NCI-H526 (cell line): ENCODE results near the gene AGBL1.

Experiments used
- DNase-seq, 2 experiments: peaks; one replicate each; lab custom pipeline; 2025; lab: John Stamatoyannopoulos, UW

The AGBL1 gene

DNA sequence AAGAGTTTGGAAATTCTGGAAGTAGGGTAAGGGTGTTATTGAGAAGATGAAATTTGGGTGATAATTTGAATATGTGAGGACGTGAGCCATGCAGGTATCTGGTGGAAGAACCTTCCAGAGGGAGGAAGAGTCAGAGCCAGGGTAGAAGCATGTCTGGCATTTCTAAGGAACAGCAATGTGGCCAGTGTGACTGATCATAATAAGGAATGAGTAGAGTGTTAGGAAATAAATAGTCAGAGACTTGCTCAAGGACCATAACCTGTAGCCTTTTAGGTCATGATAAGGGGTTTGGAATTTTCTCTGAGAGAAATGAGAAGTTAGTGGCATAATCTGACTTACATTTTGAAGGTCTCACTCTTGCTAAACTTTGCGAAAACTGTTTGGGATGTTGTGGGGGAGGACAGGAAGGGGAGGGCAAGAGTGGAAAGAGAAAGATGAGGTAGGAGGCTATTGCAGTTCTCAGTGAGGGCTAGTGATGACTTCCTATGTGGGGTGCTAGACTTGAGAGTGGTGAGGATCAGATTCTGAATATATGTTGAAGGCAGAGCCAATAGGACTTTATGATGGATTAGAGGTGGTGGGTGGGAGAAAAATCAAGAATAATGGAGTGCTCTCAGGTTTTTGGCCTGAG is 568.3 kb downstream of the AGBL1 start:
- no peak for DNase-seq

DNA sequence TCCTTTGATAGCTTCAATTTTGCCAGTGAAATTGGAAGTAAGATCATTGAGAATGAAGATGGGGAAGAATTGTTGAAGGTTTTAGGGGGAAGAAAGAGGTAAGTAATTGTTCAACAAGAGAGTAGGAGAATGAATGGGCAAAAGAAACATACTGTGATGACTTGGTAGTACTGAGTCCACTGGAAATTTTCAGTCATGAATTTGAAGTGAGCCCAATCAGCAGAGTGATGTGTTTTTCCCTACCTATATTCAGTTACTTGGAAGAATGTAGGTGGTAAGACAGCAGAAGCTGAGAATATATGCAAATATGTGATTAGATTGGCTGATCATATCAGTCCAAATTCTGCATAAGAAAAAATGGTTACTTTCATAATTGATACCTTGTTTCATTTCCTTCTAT is 569.6 kb downstream of the AGBL1 start:
- DNase-seq = no peak

GRCh38 chr15:86650094-86650493 is 570.4 kb downstream of the AGBL1 start:
- DNase-seq = no peak

DNA sequence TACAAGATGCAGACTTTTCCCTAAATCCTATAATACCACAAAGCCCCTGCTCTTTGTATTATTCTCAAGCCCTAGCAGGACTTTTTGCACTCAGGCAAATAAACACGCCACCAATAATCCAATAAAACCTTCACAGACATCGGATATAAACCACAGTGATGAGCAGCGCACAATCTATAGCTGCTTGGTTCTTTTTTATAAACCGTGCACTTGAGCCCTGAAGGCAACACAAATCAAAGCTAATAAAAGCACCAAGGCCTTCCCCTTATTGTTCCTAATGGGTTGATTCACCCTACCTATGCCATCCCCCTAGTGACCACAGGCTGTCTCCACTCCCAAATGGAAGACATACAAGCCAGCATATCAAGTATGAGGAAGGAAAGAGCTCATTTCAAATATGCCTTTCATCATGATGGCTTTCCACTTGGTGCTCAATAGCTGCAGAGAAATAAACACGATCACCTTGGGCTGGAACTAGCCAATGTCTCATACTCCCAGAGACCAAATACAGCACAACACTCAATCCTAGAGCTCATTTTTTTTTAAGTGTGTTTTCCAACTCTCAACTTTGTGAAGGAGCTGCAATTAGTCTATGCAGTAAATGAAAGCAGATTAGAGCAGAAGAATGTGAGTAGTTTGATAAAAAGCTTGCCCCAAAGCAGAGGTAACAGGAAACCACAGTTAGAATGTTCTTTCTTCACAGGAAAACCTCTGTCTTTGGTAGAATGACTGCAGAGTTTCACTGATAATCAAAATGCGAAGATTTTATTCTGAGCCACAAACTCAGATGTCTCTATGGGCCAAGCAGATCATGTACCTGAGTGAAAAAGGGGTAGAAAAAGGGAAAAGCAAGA is 573.9 kb downstream of the AGBL1 start:
- no peak for DNase-seq

DNA sequence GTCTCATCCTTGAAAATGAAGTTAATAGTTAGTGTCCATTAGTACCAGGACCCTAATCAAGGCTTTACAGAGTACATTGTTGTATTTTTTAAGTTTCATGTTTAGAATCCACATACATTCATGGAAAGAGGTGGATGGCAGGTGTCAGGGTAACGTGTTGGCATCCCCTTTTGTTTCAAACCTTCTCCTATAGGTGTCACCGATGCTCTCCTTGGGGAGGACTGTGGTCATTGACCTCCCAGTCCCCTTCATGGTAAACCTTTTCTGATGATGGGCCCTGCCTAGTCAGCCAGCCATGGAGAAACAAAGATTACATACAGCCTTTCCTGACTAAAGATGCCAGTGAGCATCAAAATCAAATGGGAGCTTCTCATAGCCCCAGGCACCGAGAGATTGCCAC is 574.8 kb downstream of the AGBL1 start:
- DNase-seq = no peak

GRCh38 chr15:86657305-86657704 is 577.6 kb downstream of the AGBL1 start:
- DNase-seq = no peak

DNA sequence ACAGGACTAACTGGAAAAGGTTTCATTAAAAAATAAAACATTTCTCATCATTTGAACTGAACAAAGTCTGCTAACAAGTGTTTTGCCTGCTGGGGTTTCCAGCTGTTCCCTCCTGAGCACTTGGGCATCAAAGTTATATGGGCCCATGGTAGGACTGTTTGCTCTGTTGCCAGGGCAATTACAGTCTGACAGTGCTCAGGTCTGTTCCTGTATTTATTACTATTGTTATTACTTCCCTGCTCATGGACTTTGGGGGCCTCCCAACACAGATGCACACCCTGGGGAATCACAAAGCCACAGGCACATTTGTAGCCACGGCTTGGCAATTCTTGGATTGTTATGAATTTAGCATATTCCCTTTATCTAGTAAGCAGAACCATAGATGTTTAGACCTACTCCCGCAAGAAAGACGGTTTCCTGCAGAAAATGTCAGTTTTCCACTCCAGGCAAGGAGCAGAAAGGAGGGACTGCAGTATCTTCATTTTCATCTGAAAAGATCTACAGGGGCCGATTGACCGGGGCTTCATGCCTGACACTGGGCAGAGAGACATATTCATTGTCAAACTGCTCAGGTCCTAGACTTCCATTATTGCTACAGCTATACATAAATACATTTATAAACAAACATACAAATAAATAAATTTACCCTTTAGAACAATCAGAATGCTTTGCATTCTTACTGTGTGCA is 580.2 kb downstream of the AGBL1 start:
- DNase-seq = no peak

- DNase-seq = no peak
Observed at GRCh38 chr15:86661580-86661979, 581.9 kb downstream of the AGBL1 start.

- no peak for DNase-seq
Observed at GRCh38 chr15:86663304-86663703, 583.6 kb downstream of the AGBL1 start.

DNA sequence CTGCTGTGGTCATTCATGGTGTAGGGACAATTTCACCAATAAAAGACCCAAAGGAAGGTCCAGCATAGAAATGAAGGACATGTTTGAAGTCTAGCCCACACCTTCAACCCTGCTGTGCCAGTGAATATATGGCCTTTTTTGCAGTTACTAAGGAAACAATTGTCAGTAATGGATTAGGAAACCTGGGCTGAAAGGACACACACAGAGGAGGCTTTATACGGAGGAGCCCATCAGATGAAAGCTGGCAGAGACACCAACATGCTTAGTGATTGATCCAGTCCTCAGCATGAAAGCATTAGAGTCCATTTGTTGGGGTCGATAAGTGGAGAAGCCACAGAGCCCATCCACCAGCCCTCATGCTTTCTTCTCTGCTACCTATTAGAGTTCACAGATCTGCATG is 584.3 kb downstream of the AGBL1 start:
- DNase-seq = no peak

- DNase-seq = no peak
Observed at GRCh38 chr15:86664581-86664980, 584.9 kb downstream of the AGBL1 start.

- peak in 1 of 2 experiments; percentile 9 for DNase-seq
Observed at GRCh38 chr15:86676002-86676401, 596.3 kb downstream of the AGBL1 start.

DNA sequence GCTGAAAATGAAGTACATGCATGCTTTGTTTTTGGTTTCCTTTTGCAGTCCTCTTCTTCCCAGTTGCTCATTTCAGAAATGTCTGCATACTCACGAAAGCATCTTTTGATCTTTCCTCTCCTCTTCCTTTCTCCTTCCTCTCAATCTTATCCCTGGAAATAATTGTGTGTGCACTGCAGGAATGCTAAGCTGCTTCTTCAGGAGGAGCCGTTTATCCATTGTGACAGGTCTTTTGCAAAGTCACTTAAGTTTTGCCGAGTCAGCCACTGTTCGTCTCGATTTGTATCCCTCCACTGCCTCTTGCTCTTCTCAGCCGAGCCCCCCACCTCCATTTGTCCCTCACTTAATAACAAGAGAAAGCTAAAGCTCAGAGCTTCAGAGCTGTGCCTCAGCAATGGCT is 597.6 kb downstream of the AGBL1 start:
- DNase-seq = no peak

- DNase-seq = no peak
Observed at GRCh38 chr15:86685263-86685662, 605.6 kb downstream of the AGBL1 start.

- no peak for DNase-seq
Observed at GRCh38 chr15:86689006-86689405, 609.3 kb downstream of the AGBL1 start.

DNA sequence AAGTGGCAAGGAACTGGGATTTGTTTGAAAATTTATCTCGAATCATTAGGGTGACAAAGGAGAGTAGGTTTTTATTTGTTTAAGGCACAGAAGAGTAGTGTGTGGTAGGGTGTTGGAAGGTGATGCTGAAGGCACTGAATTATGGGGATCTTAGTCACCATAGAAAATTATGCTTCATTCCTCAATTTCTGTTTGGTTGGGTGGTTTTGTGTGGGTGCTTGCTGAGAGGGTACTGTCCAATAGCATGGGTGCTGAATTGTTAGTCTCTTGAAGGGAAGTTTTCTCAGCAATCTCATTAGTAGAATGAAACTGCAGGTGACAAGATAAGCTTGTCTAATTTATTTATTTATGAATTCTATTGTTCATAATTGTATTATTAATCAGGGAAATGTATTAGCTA is 610.9 kb downstream of the AGBL1 start:
- no peak for DNase-seq

GRCh38 chr15:86691091-86691663 is 611.5 kb downstream of the AGBL1 start:
- DNase-seq = peak in 1 of 2 experiments; percentile 50

DNA sequence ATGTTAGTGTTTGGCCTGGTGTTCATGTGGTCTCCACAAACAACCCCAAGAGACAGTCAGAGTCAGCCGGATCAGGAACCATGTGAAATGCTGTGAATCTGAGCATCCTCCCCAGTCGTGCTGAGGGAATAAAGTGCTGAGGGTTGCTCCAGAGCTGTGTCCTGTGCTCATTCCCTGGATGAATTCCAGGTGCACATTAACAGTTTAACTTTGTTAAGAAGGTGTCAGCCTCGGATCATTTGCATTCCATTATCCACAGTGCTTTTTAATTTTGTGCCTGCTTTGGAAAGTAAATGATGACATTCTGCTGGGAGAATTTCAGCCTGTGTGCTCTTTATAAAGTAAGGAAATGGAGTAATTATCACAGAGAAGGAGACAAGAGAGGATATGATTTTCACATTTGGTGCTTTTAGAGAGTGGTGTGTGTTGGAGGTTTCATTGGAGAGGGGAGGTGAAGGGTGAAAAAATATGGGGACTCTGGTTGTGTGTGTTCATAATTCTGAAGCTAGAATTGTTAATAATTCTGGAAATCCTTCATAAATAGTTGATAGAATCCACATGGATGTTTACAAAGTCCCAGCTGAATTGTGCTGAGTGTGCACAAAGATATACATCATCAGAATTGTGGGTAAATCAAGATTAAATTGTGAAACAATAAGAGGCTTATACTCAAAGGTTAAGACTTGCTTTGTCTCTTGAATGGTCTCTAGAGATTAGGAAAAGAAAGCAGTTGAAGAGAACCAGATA is 621.4 kb downstream of the AGBL1 start:
- DNase-seq = no peak

DNA sequence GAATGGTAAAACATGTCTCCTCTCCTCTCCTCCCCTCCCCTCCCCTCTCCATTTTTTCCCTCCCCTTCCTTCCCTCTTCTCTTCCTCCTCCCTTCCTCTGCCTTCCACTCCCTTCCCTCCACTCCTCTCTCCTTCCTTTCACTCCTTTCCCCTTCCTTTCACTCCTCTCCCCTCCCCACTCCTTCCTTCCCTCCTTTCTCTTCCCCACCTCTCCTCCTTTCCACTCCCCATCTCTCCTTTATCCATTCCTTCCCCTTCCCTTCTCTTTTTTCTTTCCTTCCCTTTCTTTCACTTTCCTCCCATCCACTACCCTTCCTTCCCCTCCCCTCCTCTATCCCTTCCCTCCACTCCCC is 621.9 kb downstream of the AGBL1 start:
- no peak for DNase-seq

- DNase-seq = no peak
Observed at GRCh38 chr15:86706813-86707212, 627.1 kb downstream of the AGBL1 start.

DNA sequence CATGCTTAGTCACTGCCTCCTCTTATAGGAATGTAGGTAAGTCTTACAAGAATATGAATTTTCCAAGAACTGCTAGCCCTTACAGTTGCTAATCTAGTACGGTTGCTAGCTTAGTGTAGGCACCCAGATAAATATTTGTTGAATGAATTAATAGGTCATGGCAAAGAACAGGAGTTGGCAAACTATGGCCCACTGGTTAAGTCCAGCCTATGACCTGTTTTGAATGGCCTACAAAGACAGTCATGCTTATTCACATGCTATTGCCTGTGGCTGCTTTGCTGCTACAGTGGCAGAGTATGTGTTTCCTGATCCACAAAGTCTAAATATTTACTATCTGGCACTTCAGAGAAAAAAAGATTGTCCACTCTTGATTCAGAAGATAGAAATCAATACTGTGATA is 631.8 kb downstream of the AGBL1 start:
- DNase-seq = no peak

- no peak for DNase-seq
Observed at GRCh38 chr15:86714241-86714640, 634.6 kb downstream of the AGBL1 start.
